DND-41 (cell line): Measurements from ENCODE around the gene WDR5.

Experiments
- EZH2 ChIP-seq: IDR thresholded peaks from 3 replicates; pipeline ENCODE4 v1.6.1; 2012; ENCODE audit warnings: borderline replicate concordance, low read depth, mild to moderate bottlenecking, moderate library complexity, low read length, inconsistent platforms; ENCODE audit not compliant: severe bottlenecking
- TF ChIP-seq, protein P1 (sequence below): IDR thresholded peaks from 2 replicates; pipeline ENCODE4 v1.5.1; 2012; ENCODE audit warnings: borderline replicate concordance, low read length, moderate library complexity, mild to moderate bottlenecking; ENCODE audit not compliant: poor library complexity, severe bottlenecking; ENCODE audit errors: extremely low read depth

DNA sequence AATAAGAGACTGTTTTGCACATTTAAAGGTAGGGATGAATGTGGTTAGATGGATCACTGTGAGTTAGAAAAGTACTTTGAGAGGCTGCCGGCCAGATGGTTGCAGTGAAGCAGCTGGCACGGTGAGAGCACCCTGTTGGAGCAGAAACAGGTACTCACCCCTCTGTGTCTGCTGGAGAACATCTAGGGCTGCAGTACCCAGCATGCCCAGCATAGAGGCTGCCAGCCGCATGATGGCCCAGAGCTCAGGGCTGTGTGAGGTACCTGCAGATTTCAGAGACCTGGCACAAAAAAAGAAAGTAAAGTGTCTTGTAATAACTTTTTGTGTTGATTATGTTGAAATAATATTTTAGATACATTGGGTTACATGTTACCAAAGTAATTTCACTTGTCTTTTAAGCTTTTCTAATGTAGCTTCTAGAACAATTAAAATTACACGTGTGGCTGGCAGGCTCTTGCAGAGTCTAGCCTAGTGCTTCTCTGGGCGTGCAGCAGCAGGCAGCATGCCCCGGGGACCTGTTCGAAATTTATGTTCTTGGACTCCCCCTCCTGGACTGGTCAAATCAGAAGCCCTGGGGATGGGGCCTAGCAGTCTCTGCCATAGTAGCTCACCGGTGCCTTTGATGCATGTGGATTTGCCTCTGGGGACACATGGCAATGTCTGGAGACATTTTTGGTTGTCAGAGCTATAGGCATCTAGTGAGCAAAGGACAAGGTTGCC is 11.1 kb downstream of the WDR5 start:
- TF ChIP-seq, protein P1, sequence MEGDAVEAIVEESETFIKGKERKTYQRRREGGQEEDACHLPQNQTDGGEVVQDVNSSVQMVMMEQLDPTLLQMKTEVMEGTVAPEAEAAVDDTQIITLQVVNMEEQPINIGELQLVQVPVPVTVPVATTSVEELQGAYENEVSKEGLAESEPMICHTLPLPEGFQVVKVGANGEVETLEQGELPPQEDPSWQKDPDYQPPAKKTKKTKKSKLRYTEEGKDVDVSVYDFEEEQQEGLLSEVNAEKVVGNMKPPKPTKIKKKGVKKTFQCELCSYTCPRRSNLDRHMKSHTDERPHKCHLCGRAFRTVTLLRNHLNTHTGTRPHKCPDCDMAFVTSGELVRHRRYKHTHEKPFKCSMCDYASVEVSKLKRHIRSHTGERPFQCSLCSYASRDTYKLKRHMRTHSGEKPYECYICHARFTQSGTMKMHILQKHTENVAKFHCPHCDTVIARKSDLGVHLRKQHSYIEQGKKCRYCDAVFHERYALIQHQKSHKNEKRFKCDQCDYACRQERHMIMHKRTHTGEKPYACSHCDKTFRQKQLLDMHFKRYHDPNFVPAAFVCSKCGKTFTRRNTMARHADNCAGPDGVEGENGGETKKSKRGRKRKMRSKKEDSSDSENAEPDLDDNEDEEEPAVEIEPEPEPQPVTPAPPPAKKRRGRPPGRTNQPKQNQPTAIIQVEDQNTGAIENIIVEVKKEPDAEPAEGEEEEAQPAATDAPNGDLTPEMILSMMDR, result no peak
- no peak for TF ChIP-seq EZH2
